Stomach (tissue), 9 donors: ENCODE measurements around the gene CLTRN. TPM values are rescaled to one million over a fixed set of nuclear protein-coding genes. Genes with fewer than 3 reads are reported as not detected.
A peak's percentile ranks its signal among the peaks of the same experiment; 100 is the strongest.

Experiments used
- DNase-seq, 2 donors: peaks; one replicate each; pipeline versions ENCODE4 v3.0.0 to v3.0.0-alpha.2; 2013 to 2019
- H3K27ac ChIP-seq, 5 donors: fragments of 200-600 bp in 4 of 5; sonication (generic) in 4 of 5; one replicate each; pipeline ENCODE4 v1.5.1; 2013 to 2019; ENCODE audit warnings: mild to moderate bottlenecking in 1 of 5, moderate library complexity in 1 of 5
- H3K27me3 ChIP-seq, 3 donors: fragments of 200-600 bp; sonication (generic); one replicate each; pipeline ENCODE4 v1.5.1; 2017 to 2019; ENCODE audit warnings: mixed run types in 1 of 3
- H3K36me3 ChIP-seq, 4 donors: fragments of 200-600 bp; sonication (generic); 1 replicate in 3 of 4; 2 replicates in 1 of 4; pipeline ENCODE4 v1.5.1; 2016 to 2019
- H3K4me1 ChIP-seq, 4 donors: fragments of 200-600 bp; sonication (generic); one replicate each; pipeline ENCODE4 v1.5.1; 2016 to 2019
- H3K4me3 ChIP-seq, 4 donors: fragments of 200-600 bp; sonication (generic) in 3 of 4; one replicate each; pipeline ENCODE4 v1.5.1; 2016 to 2019; ENCODE audit warnings: mild to moderate bottlenecking in 1 of 4
- H3K9me3 ChIP-seq, 4 donors: fragments of 200-600 bp; sonication (generic); one replicate each; pipeline ENCODE4 v1.5.1; 2016 to 2019
- EP300 ChIP-seq: sonication (generic); formaldehyde crosslinking; IDR thresholded peaks from one replicate; pipeline ENCODE4 v1.6.1; 2017; ENCODE audit warnings: antibody characterized with exemption
- POLR2A ChIP-seq, 4 donors: fragments of 450-650 bp; IDR thresholded peaks; one replicate each; pipeline ENCODE4 v1.6.1; 2016; ENCODE audit warnings: antibody characterized with exemption in 4 of 4, control low read depth in 2 of 4, mild to moderate bottlenecking in 1 of 4, moderate library complexity in 1 of 4
- POLR2AphosphoS5 ChIP-seq, 3 donors: sonication (generic); formaldehyde crosslinking; IDR thresholded peaks; one replicate each; pipeline ENCODE4 v1.6.1; 2016; ENCODE audit warnings: antibody characterized with exemption in 3 of 3
- WGBS, 5 donors: extraction: QIAGEN DNeasy Blood & Tissue Kit in 3 of 5; methylation state at CpG; one replicate each; pipeline versions ENCODE4 v1.1.5 to v1.1.7; 2013 to 2018; 5-methylcytosine and 5-hydroxymethylcytosine counted together
- intact Hi-C: fragments of 100-400 bp; cut with DNase I; formaldehyde crosslinking; loops from one replicate; pipeline ENCODE4 v1.15.1; 2023; ENCODE audit warnings: low total_unique reads
- polyA plus RNA-seq, 3 donors: library from polyadenylated mRNA; stranded (reverse); fragments of 200-250 nt; gene quantifications; one replicate each; pipeline ENCODE4 v1.2.3, GENCODE V29; 2013
- total RNA-seq, 5 donors: library from RNA; depleted of rRNA; stranded (reverse); fragments of >200 nt; gene quantifications; one replicate each; pipeline versions ENCODE4 v1.1.0 to v1.2.3, GENCODE V29; 2014 to 2016
- TF ChIP-seq, protein P1 (sequence below), 7 experiments: fragments of 450-650 bp in 4 of 7; fragments of 200-600 bp in 3 of 7; sonication (generic) in 3 of 7; IDR thresholded peaks; one replicate each; pipeline ENCODE4 v1.5.1; 2016 to 2019; ENCODE audit warnings: antibody characterized with exemption in 7 of 7, control low read depth in 2 of 7, mild to moderate bottlenecking in 1 of 7
- donor health status: healthy with polysubstance abuse.
- donor health status: Bipolar disorder and iron deficiency.
- donor health status: healthy.

Gene CLTRN
- total and polyA plus RNA-seq, 8 donors, result 2.4 to 8.5 (median 3.5) TPM; not detected in 3

- H3K27me3 ChIP-seq, result peaks cover 0 to 9% (median 0%) of the 10 kb centered on the region in 3 donors
- no peaks in the 10 kb centered on the region for H3K4me1 ChIP-seq
- intact Hi-C loops, result no loop called here
- DNase-seq, result peak in 1 of 2 donors; percentile 15
- no peaks in the 10 kb centered on the region for H3K36me3 ChIP-seq
- TF ChIP-seq POLR2AphosphoS5 (IDR thresholded peaks at IDR 0.05) (no peak), EP300 (no peak), POLR2A (IDR thresholded peaks at IDR 0.05) (no peak)
- TF ChIP-seq, protein P1, sequence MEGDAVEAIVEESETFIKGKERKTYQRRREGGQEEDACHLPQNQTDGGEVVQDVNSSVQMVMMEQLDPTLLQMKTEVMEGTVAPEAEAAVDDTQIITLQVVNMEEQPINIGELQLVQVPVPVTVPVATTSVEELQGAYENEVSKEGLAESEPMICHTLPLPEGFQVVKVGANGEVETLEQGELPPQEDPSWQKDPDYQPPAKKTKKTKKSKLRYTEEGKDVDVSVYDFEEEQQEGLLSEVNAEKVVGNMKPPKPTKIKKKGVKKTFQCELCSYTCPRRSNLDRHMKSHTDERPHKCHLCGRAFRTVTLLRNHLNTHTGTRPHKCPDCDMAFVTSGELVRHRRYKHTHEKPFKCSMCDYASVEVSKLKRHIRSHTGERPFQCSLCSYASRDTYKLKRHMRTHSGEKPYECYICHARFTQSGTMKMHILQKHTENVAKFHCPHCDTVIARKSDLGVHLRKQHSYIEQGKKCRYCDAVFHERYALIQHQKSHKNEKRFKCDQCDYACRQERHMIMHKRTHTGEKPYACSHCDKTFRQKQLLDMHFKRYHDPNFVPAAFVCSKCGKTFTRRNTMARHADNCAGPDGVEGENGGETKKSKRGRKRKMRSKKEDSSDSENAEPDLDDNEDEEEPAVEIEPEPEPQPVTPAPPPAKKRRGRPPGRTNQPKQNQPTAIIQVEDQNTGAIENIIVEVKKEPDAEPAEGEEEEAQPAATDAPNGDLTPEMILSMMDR (IDR thresholded peaks at IDR 0.05), result no peak
- no peak overlapping the region for H3K4me3 ChIP-seq
- 39 to 56% (median 47%) methylated on average over 2 of the region's 2 CpGs for WGBS, 5 donors
- no peak overlapping the region for H3K27ac ChIP-seq
- no peaks in the 10 kb centered on the region for H3K9me3 ChIP-seq
These were observed 70.2 kb downstream of the CLTRN start for GRCh38 chrX:15594371-15594770.

- H3K4me3 ChIP-seq, result no peak overlapping the region
- DNase-seq, result peak; percentile 52 to 63
- 24 to 63% (median 39%) methylated on average over 5 of the region's 5 CpGs for WGBS, 5 donors
- TF ChIP-seq EP300, result no peak
- TF ChIP-seq, protein P1 (IDR thresholded peaks at IDR 0.05), result no peak
- no peak for TF ChIP-seq POLR2A (IDR thresholded peaks at IDR 0.05)
- no peak for TF ChIP-seq POLR2AphosphoS5 (IDR thresholded peaks at IDR 0.05)
- H3K27me3 ChIP-seq, result no peaks in the 10 kb centered on the region
- no peaks in the 10 kb centered on the region for H3K9me3 ChIP-seq
- intact Hi-C loops, result no loop called here
- peak overlapping the region; percentile 49 to 78 (median 54) for H3K27ac ChIP-seq
- H3K4me1 ChIP-seq, result peaks cover 0 to 4% (median 0%) of the 10 kb centered on the region in 4 donors
- H3K36me3 ChIP-seq, result no peaks in the 10 kb centered on the region
These were observed 84.5 kb downstream of the CLTRN start for GRCh38 chrX:15579778-15580747.

Other genes starting within 250 kb of the CLTRN start
- 10 to 100 TPM in 3 of 5 donors, 1 to 10 TPM in 2; 5.2 to 30.9 (median 11.2) TPM for gene PIR, start 171.5 kb downstream of the CLTRN start, total RNA-seq
- 10 to 100 TPM; 12.4 to 47.5 (median 16.6) TPM for gene PIR, start 171.5 kb downstream of the CLTRN start, polyA plus RNA-seq
- 1 to 10 TPM in 1 of 5 donors, under 1 TPM in 1, not detected in 3; 0.43 to 3.3 TPM for gene BMX, start 164.0 kb downstream of the CLTRN start, total RNA-seq
- gene BMX, start 164.0 kb downstream of the CLTRN start, polyA plus RNA-seq, result under 1 TPM; 0.53 to 0.61 (median 0.56) TPM
- gene ACE2, start 63.8 kb downstream of the CLTRN start, total RNA-seq, result 1 to 10 TPM in 3 of 5 donors, not detected in 2; 1.0 to 8.1 (median 1.2) TPM
- 1 to 10 TPM in 1 of 3 donors, under 1 TPM in 2; 0.25 to 1.1 (median 0.70) TPM for gene ACE2, start 63.8 kb downstream of the CLTRN start, polyA plus RNA-seq
- gene CA5B, start 73.5 kb upstream of the CLTRN start, total RNA-seq, result 100 to 1,000 TPM in 1 of 5 donors, 10 to 100 TPM in 3, not detected in 1; 17.6 to 102 (median 26.5) TPM
- 1 to 10 TPM; 1.2 to 1.7 (median 1.3) TPM for gene CA5B, start 73.5 kb upstream of the CLTRN start, polyA plus RNA-seq
- gene ZRSR2, start 125.7 kb upstream of the CLTRN start, total RNA-seq, result 10 to 100 TPM in 3 of 5 donors, 1 to 10 TPM in 2; 1.4 to 22.0 (median 10.3) TPM
- gene ZRSR2, start 125.7 kb upstream of the CLTRN start, polyA plus RNA-seq, result 10 to 100 TPM; 12.6 to 26.4 (median 15.5) TPM
- gene AP1S2, start 190.0 kb upstream of the CLTRN start, total RNA-seq, result 100 to 1,000 TPM in 1 of 5 donors, 10 to 100 TPM in 3, 1 to 10 TPM in 1; 8.1 to 146 (median 53.6) TPM
- gene AP1S2, start 190.0 kb upstream of the CLTRN start, polyA plus RNA-seq, result 10 to 100 TPM; 12.1 to 15.8 (median 14.9) TPM